ENCODE measurements around the gene UGGT2.

GRCh38 chr13:96029002-96029401 lies 24.2 kb downstream of the UGGT2 start:
- TF ChIP-seq CTCF (IDR thresholded peaks at IDR 0.05) (no peak), POLR2A (IDR thresholded peaks at IDR 0.05) (no peak)
